HepG2 (cell line): Measurements from ENCODE around the gene JMJD7. TPM values are rescaled to one million over a fixed set of nuclear protein-coding genes. Genes with fewer than 3 reads are reported as not detected.

ENCODE experiments used
- ATAC-seq: fragments of 200-7000 bp; cut with Tn5 transposase; 3 replicates; pipeline ENCODE4 v1.9.1; 2020; ENCODE audit warnings: mild to moderate bottlenecking, moderate library complexity
- BruUV-seq: library from RNA; stranded (reverse); fragments of 400-500 nt; replicated peaks from 2 replicates; lab custom pipeline; 2021; lab: Mats Ljungman, UMichigan
- CTCF ChIA-PET: fragments of 300-600 bp; formaldehyde crosslinking; extraction: SDS; loops from one replicate; lab custom pipeline; 2021; ENCODE audit warnings: low total read pairs, inconsistent platforms, low intra/inter-chr PET ratio; lab: Yijun Ruan, JAX
- POLR2A ChIA-PET: fragments of 350-600 bp; sonication (Branson Sonifier 250); formaldehyde crosslinking; loops from one replicate; lab custom pipeline; 2020; ENCODE audit warnings: antibody characterized with exemption, inconsistent platforms; lab: Yijun Ruan, JAX
- DNase-seq: peaks from one replicate; pipeline ENCODE4 v3.0.0-alpha.2; 2015; ENCODE audit warnings: low spot score
- FAIRE-seq: peaks from 3 replicates; lab custom pipeline; 2011; peaks lifted over from hg19 to GRCh38; lab: Jason Lieb, UNC
- H2AFZ ChIP-seq: one replicate; pipeline ENCODE4 v1.6.1; 2011; ENCODE audit warnings: low read length, inconsistent platforms
- H3K27ac ChIP-seq: fragments of 300-600 bp; 3 replicates; pipeline ENCODE4 v1.8.0; 2011; ENCODE audit warnings: mixed run types, mild to moderate bottlenecking, mixed read lengths, low read length, inconsistent platforms; ENCODE audit not compliant: insufficient read depth; ENCODE audit errors: extremely low read length
- H3K27me3 ChIP-seq, 2 experiments: fragments of 200-600 bp in 1 of 2; 2 replicates in 1 of 2; 3 replicates in 1 of 2; pipeline versions ENCODE4 v1.6.0 to v1.8.0; 2011; ENCODE audit warnings: low read length in 2 of 2, mild to moderate bottlenecking in 2 of 2, moderate library complexity in 2 of 2, inconsistent platforms in 1 of 2; ENCODE audit not compliant: insufficient read depth in 2 of 2, control insufficient read depth in 1 of 2
- H3K36me3 ChIP-seq, 2 experiments: fragments of 200-600 bp in 1 of 2; replicated peaks in 1 of 2; 2 replicates in 1 of 2; 3 replicates in 1 of 2; pipeline versions ENCODE4 v1.5.1 to v1.8.0; 2011; ENCODE audit warnings: low read length in 2 of 2, inconsistent platforms in 1 of 2; ENCODE audit not compliant: insufficient read depth in 2 of 2, control insufficient read depth in 1 of 2
- H3K4me1 ChIP-seq: 2 replicates; pipeline ENCODE4 v1.5.1; 2012; ENCODE audit warnings: low read length, inconsistent platforms; ENCODE audit not compliant: insufficient read depth
- H3K4me2 ChIP-seq: 2 replicates; pipeline ENCODE4 v1.6.0; 2011; ENCODE audit warnings: low read depth, low read length, inconsistent platforms
- H3K4me3 ChIP-seq, 3 experiments: fragments of 200-600 bp in 1 of 3; sonication (generic), shearing (Covaris generic) in 1 of 3; replicated peaks in 1 of 3; 2 replicates each; pipeline ENCODE4 v1.5.1; 2011 to 2016; ENCODE audit warnings: low read length in 3 of 3, inconsistent platforms in 2 of 3, low read depth in 2 of 3, mild to moderate bottlenecking in 2 of 3, control low read depth in 1 of 3, mixed read lengths in 1 of 3; ENCODE audit not compliant: insufficient read depth in 1 of 3
- H3K79me2 ChIP-seq: one replicate; pipeline ENCODE4 v1.6.1; 2011; ENCODE audit warnings: low read length, inconsistent platforms; ENCODE audit not compliant: insufficient read depth
- H3K9ac ChIP-seq: 2 replicates; pipeline ENCODE4 v1.6.0; 2011; ENCODE audit warnings: mild to moderate bottlenecking, low read depth, low read length, inconsistent platforms; ENCODE audit not compliant: insufficient read depth
- H3K9me3 ChIP-seq: 2 replicates; pipeline ENCODE4 v1.5.1; 2012; ENCODE audit warnings: mild to moderate bottlenecking, low read length
- H4K20me1 ChIP-seq: 2 replicates; pipeline ENCODE4 v1.6.0; 2011; ENCODE audit warnings: inconsistent platforms, mild to moderate bottlenecking, low read length, moderate library complexity; ENCODE audit not compliant: insufficient read depth
- HNRNPUL1 ChIP-seq: fragments of 200-400 bp; formaldehyde crosslinking; IDR thresholded peaks from 2 replicates; pipeline ENCODE4 v1.6.1; 2017; ENCODE audit warnings: low read depth, mild to moderate bottlenecking, low read length, moderate library complexity
- SOX5 ChIP-seq: IDR thresholded peaks from 2 replicates; pipeline ENCODE4 v1.6.1; 2016; ENCODE audit warnings: borderline replicate concordance
- ZNF225 ChIP-seq: sonication (generic); formaldehyde crosslinking; IDR thresholded peaks from 2 replicates; pipeline ENCODE4 v1.4.0; 2020; ENCODE audit warnings: mild to moderate bottlenecking, missing genetic modification reagents
- ZNF670 ChIP-seq: sonication (generic); formaldehyde crosslinking; IDR thresholded peaks from 2 replicates; pipeline ENCODE4 v1.8.0; 2022; ENCODE audit warnings: mild to moderate bottlenecking, missing genetic modification reagents, borderline replicate concordance
- WGBS: methylation state at CpG from one replicate; pipeline ENCODE4 v1.1.6; 2017; ENCODE audit warnings: low lambda C conversion rate; 5-methylcytosine and 5-hydroxymethylcytosine counted together
- in situ Hi-C: cut with HindIII; loops from 2 replicates; pipeline ENCODE4 v1.10.0; 2017; ENCODE audit warnings: low pct_unique_long_range_greater_than_20kb; ENCODE audit not compliant: extremely low pct_ligation_motif_present
- intact Hi-C: fragments of 100-400 bp; cut with micrococcal nuclease; formaldehyde crosslinking; loops from one replicate; pipeline ENCODE4 v1.10.0; 2022; ENCODE audit not compliant: unreplicated experiment
- polyA plus RNA-seq, 8 experiments: library from polyadenylated mRNA; depleted of rRNA in 3 of 8; stranded (reverse) in 7 of 8; unstranded in 1 of 8; fragments of >200 nt; fragmentation: Illumina TruSeq in 4 of 8; extraction: Trizol in 4 of 8; gene quantifications; 2 replicates each; pipeline versions ENCODE4 v1.2.1 to v1.2.3, GENCODE V29; 2011 to 2016; ENCODE audit warnings: low read depth in 4 of 8, missing spikeins in 1 of 8, mixed read lengths in 1 of 8; ENCODE audit not compliant: insufficient read depth in 1 of 8
- total RNA-seq, 5 experiments: library from RNA; depleted of rRNA; stranded (reverse); fragments of >200 nt; fragmentation: Illumina TruSeq; extraction: Trizol; gene quantifications; 2 replicates each; pipeline ENCODE4 v1.2.3, GENCODE V29; 2016; ENCODE audit warnings: low read depth in 1 of 5
- TF ChIP-seq, protein P1 (sequence below): sonication (generic); formaldehyde crosslinking; IDR thresholded peaks from 2 replicates; pipeline ENCODE4 v1.9.0; 2022; ENCODE audit warnings: low read depth, missing genetic modification reagents
- TF ChIP-seq, protein P2 (sequence below): IDR thresholded peaks from 2 replicates; pipeline ENCODE4 v1.6.1; 2016

Gene JMJD7
- total and polyA plus RNA-seq, 2 of the 13 experiments (the other 11 are each of a cell fraction or from before 2014, with no cell fraction given) = 6.4 to 7.1 TPM

GRCh38 chr15:41882689-41883483 lies 55.0 kb downstream of the JMJD7 start:
- TF ChIP-seq, protein P1, sequence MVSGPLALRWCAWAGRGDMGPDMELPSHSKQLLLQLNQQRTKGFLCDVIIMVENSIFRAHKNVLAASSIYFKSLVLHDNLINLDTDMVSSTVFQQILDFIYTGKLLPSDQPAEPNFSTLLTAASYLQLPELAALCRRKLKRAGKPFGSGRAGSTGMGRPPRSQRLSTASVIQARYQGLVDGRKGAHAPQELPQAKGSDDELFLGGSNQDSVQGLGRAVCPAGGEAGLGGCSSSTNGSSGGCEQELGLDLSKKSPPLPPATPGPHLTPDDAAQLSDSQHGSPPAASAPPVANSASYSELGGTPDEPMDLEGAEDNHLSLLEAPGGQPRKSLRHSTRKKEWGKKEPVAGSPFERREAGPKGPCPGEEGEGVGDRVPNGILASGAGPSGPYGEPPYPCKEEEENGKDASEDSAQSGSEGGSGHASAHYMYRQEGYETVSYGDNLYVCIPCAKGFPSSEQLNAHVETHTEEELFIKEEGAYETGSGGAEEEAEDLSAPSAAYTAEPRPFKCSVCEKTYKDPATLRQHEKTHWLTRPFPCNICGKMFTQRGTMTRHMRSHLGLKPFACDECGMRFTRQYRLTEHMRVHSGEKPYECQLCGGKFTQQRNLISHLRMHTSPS (CRISPR knock-in tag) = no peak
- 0 out of 2 replicates have a peak, but pooled peaks have one; percentile 31 for TF ChIP-seq ZNF225
- ChIA-PET POLR2A (no interaction called here), CTCF (no interaction called here)
- FAIRE-seq (no peak), DNase-seq (no peak), ATAC-seq (peak; percentile 27; the same call in 2 of the 3 replicates)
- no peak overlapping the region for H3K9ac ChIP-seq
- in situ Hi-C loops = no loop called here
- no peak overlapping the region for H3K27ac ChIP-seq
- no peak overlapping the region for H2AFZ ChIP-seq
- H3K79me2 ChIP-seq = no peaks in the 10 kb centered on the region
- no peaks in the 10 kb centered on the region for H3K36me3 ChIP-seq
- 33% methylated on average over 4 of the region's 14 CpGs for WGBS
- H3K4me2 ChIP-seq = no peak overlapping the region
- no TSS peak for BruUV-seq
- intact Hi-C loops = no loop called here
- peaks cover 8% of the 10 kb centered on the region; the same call in 1 of the 2 replicates for H3K4me1 ChIP-seq
- peaks cover 11 to 62% of the 10 kb centered on the region in 2 experiments; a peak in 4 of 5 replicates for H3K27me3 ChIP-seq
- no peak overlapping the region for H3K4me3 ChIP-seq
- no peaks in the 10 kb centered on the region for H3K9me3 ChIP-seq
- 0 out of 2 replicates have a peak, but pooled peaks cover 3% of the 10 kb centered on the region for H4K20me1 ChIP-seq

DNA sequence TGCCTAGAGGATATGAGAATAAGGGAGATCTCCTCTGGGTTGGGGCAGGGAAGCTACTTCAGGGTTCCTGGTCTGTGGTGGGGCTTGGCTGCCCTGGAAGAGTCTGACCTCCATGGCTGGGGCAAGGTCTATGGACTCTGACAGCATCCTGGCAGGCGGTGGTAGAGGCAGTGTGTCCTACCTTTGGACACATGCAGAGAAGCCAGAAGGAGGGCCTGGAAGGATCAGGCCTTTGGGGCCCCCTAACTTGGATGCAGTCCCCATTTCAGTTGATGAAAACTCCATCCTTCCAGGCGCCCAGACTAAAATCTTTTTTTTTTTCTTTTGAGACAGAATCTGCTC lies 55.6 kb downstream of the JMJD7 start:
- intact Hi-C loops = no loop called here
- Histone ChIP-seq H3K79me2 (no peaks in the 10 kb centered on the region), H3K4me2 (no peak overlapping the region), H2AFZ (no peak overlapping the region), H3K27me3 (peaks cover 11 to 63% of the 10 kb centered on the region in 2 experiments; a peak in 4 of 5 replicates), H3K9ac (no peak overlapping the region), H4K20me1 (0 out of 2 replicates have a peak, but pooled peaks cover 3% of the 10 kb centered on the region), H3K27ac (no peak overlapping the region), H3K36me3 (no peaks in the 10 kb centered on the region), H3K4me1 (peaks cover 8% of the 10 kb centered on the region; the same call in 1 of the 2 replicates), H3K4me3 (no peak overlapping the region), H3K9me3 (no peaks in the 10 kb centered on the region)
- no TSS peak for BruUV-seq
- ChIA-PET CTCF (no interaction called here), POLR2A (no interaction called here)
- ATAC-seq (peak; percentile 11; the same call in 2 of the 3 replicates), DNase-seq (no peak), FAIRE-seq (no peak)
- no CpG with 5 or more reads among the region's 2 CpGs for WGBS
- TF ChIP-seq HNRNPUL1 = no peak
- no peak for TF ChIP-seq SOX5
- no peak for TF ChIP-seq ZNF670 (CRISPR knock-in tag)
- TF ChIP-seq, protein P2, sequence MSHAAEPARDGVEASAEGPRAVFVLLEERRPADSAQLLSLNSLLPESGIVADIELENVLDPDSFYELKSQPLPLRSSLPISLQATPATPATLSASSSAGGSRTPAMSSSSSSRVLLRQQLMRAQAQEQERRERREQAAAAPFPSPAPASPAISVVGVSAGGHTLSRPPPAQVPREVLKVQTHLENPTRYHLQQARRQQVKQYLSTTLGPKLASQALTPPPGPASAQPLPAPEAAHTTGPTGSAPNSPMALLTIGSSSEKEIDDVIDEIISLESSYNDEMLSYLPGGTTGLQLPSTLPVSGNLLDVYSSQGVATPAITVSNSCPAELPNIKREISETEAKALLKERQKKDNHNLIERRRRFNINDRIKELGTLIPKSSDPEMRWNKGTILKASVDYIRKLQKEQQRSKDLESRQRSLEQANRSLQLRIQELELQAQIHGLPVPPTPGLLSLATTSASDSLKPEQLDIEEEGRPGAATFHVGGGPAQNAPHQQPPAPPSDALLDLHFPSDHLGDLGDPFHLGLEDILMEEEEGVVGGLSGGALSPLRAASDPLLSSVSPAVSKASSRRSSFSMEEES (CRISPR knock-in tag) = no peak
- in situ Hi-C loops = no loop called here
